ENCODE measurements around the gene C2orf92.

DNA sequence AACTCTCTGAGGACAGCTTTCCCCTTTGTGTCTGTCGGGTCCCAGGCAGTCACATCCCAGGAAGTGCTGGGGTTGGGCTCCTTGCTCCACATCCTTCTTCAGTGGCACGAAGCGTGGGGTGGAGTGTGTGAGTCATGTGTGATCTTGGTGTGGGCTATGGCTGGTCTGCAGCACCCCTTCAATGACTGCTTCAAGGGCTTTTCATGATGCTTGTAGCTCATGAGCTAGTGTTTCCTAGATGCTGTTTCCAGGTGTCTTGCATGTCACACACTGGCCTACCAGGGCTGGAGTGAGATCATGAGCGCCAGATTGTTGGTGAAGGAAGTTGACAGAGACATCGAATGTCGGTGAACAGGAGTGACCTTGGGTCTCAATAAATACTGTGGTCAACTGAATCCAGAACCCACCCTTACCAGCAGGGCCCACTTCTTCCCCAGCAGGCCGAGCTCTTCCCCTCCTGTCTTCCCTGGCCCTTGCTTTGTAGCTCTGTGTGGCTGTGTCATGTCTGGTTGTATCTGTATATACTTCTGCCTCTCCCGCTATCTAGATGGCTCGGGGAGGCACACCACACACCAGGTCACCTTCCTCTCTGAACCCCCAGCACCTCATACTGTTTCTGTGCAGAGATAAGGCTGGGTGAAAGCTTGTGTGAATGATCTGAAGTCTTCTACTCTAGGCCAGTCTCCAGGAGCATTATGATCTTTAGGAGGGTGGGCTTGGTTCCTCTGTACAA lies 3.8 kb downstream of the C2orf92 start:
- TF ChIP-seq GATA2 (IDR thresholded peaks at IDR 0.05; ENCODE audit: low read depth, low read length) (no peak), GATA3 (IDR thresholded peaks at IDR 0.05; ENCODE audit: low read depth, low read length) (no peak)
